IMR-90 (cell line): ENCODE data around the gene CIROP. TPM values are rescaled to one million over a fixed set of nuclear protein-coding genes. Genes with fewer than 3 reads are reported as not detected.

Experiments used
- ATAC-seq: fragments of 200-7000 bp; cut with Tn5 transposase; 2 replicates; pipeline ENCODE4 v1.9.1; 2020; ENCODE audit warnings: low read depth, mild to moderate bottlenecking, moderate library complexity
- BruUV-seq: library from RNA; stranded (reverse); fragments of 400-500 nt; replicated peaks from 2 replicates; lab custom pipeline; 2021; lab: Mats Ljungman, UMichigan
- CTCF ChIA-PET: fragments of 300-600 bp; formaldehyde crosslinking; extraction: SDS; loops from one replicate; lab custom pipeline; 2021; ENCODE audit warnings: antibody characterized with exemption; lab: Yijun Ruan, JAX
- POLR2A ChIA-PET: fragments of 300-600 bp; sonication (Branson Sonifier 250); formaldehyde crosslinking; loops from one replicate; lab custom pipeline; 2022; ENCODE audit warnings: antibody characterized with exemption; ENCODE audit not compliant: unreplicated experiment; lab: Charles Lee
- DNase-seq: peaks from one replicate; pipeline ENCODE4 v3.0.0; 2013
- H2AFZ ChIP-seq: replicated peaks from 2 replicates; pipeline ENCODE3; 2013; ENCODE audit warnings: low read length, mild to moderate bottlenecking; ENCODE audit not compliant: poor library complexity
- H2AK5ac ChIP-seq: 2 replicates; pipeline ENCODE4 v1.6.1; 2013; ENCODE audit warnings: low read depth, low read length, inconsistent platforms
- H2AK9ac ChIP-seq: replicated peaks from 2 replicates; pipeline ENCODE3; 2013; ENCODE audit warnings: mild to moderate bottlenecking, low read depth, low read length, moderate library complexity; ENCODE audit not compliant: poor library complexity
- H2BK120ac ChIP-seq: 2 replicates; pipeline ENCODE4 v1.6.1; 2013; ENCODE audit warnings: low read depth, low read length, inconsistent platforms
- H2BK15ac ChIP-seq: 3 replicates; pipeline ENCODE4 v1.6.1; 2013; ENCODE audit warnings: low read depth, low read length, inconsistent platforms
- H2BK20ac ChIP-seq: 2 replicates; pipeline ENCODE4 v1.6.1; 2013; ENCODE audit warnings: low read depth, mild to moderate bottlenecking, inconsistent platforms, low read length, moderate library complexity
- H2BK5ac ChIP-seq: 2 replicates; pipeline ENCODE4 v1.6.1; 2013; ENCODE audit warnings: mild to moderate bottlenecking, low read depth, low read length, inconsistent platforms; ENCODE audit not compliant: poor library complexity, severe bottlenecking
- H3K14ac ChIP-seq: replicated peaks from 2 replicates; pipeline ENCODE4 v1.6.1; 2013; ENCODE audit warnings: low read depth, low read length, inconsistent platforms
- H3K18ac ChIP-seq: 2 replicates; pipeline ENCODE4 v1.6.1; 2013; ENCODE audit warnings: low read depth, low read length, control low read depth
- H3K23ac ChIP-seq: 2 replicates; pipeline ENCODE4 v1.6.1; 2013; ENCODE audit warnings: low read depth, low read length, inconsistent platforms
- H3K27ac ChIP-seq: 2 replicates; pipeline ENCODE4 v1.5.1; 2013; ENCODE audit warnings: mild to moderate bottlenecking, control low read depth, low read length; ENCODE audit not compliant: insufficient read depth
- H3K27me3 ChIP-seq: 2 replicates; pipeline ENCODE4 v1.6.1; 2013; ENCODE audit warnings: low read length; ENCODE audit not compliant: control insufficient read depth, insufficient read depth
- H3K36me3 ChIP-seq: 2 replicates; pipeline ENCODE4 v1.6.1; 2013; ENCODE audit warnings: low read length, mixed read lengths; ENCODE audit not compliant: control insufficient read depth, insufficient read depth
- H3K4ac ChIP-seq: 2 replicates; pipeline ENCODE4 v1.6.1; 2013; ENCODE audit warnings: low read depth, low read length, inconsistent platforms
- H3K4me1 ChIP-seq: 2 replicates; pipeline ENCODE4 v1.6.1; 2013; ENCODE audit warnings: low read length, mixed read lengths; ENCODE audit not compliant: control insufficient read depth, insufficient read depth
- H3K4me2 ChIP-seq: 2 replicates; pipeline ENCODE4 v1.6.1; 2013; ENCODE audit warnings: low read depth, mild to moderate bottlenecking, control low read depth, low read length, moderate library complexity
- H3K4me3 ChIP-seq: 2 replicates; pipeline ENCODE4 v1.5.1; 2013; ENCODE audit warnings: low read depth, mild to moderate bottlenecking, control low read depth, low read length, moderate library complexity; ENCODE audit not compliant: insufficient read depth
- H3K56ac ChIP-seq: 2 replicates; pipeline ENCODE4 v1.6.1; 2013; ENCODE audit warnings: low read length, inconsistent platforms; ENCODE audit not compliant: insufficient read depth; ENCODE audit errors: extremely low read depth
- H3K79me1 ChIP-seq, 2 experiments: 2 replicates each; pipeline ENCODE4 v1.6.1; 2013; ENCODE audit warnings: low read length in 2 of 2, inconsistent platforms in 1 of 2, low read depth in 1 of 2
- H3K9ac ChIP-seq: 2 replicates; pipeline ENCODE4 v1.6.1; 2013; ENCODE audit warnings: low read depth, low read length, control low read depth
- H3K9me1 ChIP-seq: 2 replicates; pipeline ENCODE4 v1.6.1; 2013; ENCODE audit warnings: low read length, inconsistent platforms; ENCODE audit not compliant: insufficient read depth
- H3K9me3 ChIP-seq: 2 replicates; pipeline ENCODE4 v1.6.1; 2013; ENCODE audit warnings: low read length; ENCODE audit not compliant: control insufficient read depth, insufficient read depth
- H4K20me1 ChIP-seq: 2 replicates; pipeline ENCODE4 v1.6.1; 2013; ENCODE audit warnings: low read length, inconsistent platforms; ENCODE audit not compliant: insufficient read depth
- H4K5ac ChIP-seq: 2 replicates; pipeline ENCODE4 v1.6.1; 2013; ENCODE audit warnings: mild to moderate bottlenecking, low read depth, low read length, control low read depth
- H4K8ac ChIP-seq, 2 experiments: 2 replicates each; pipeline ENCODE4 v1.6.1; 2013; ENCODE audit warnings: low read depth in 2 of 2, low read length in 2 of 2, control low read depth in 1 of 2, inconsistent platforms in 1 of 2
- H4K91ac ChIP-seq: 2 replicates; pipeline ENCODE4 v1.6.1; 2013; ENCODE audit warnings: low read depth, low read length, inconsistent platforms; ENCODE audit not compliant: insufficient read depth
- MAZ ChIP-seq: IDR thresholded peaks from 2 replicates; pipeline ENCODE4 v1.6.1; 2012; ENCODE audit warnings: low read depth, mild to moderate bottlenecking, low read length, improper control_type of control experiment, moderate library complexity, borderline replicate concordance
- RFX5 ChIP-seq: IDR thresholded peaks from 2 replicates; pipeline ENCODE4 v1.8.0; 2012; ENCODE audit warnings: low read depth, mild to moderate bottlenecking, low read length, moderate library complexity
- WGBS, 2 experiments: methylation state at CpG; one replicate each; pipeline versions ENCODE4 v1.1.5 to v1.1.7; 2013; ENCODE audit warnings: missing lambda C conversion rate in 2 of 2; ENCODE audit not compliant: insufficient read length in 1 of 2; ENCODE audit errors: extremely low coverage in 2 of 2; 5-methylcytosine and 5-hydroxymethylcytosine counted together
- dilution Hi-C: fragments of 300-500 bp; cut with HindIII; formaldehyde crosslinking; loops from one replicate; pipeline ENCODE4 v1.14.3; 2018; ENCODE audit warnings: low sequenced_read_pairs; ENCODE audit not compliant: unreplicated experiment
- in situ Hi-C: fragments of 300-500 bp; cut with MboI; formaldehyde crosslinking; loops from 3 replicates; pipeline ENCODE4 v1.14.3; 2019; ENCODE audit warnings: low sequenced_read_pairs, inconsistent platforms, mixed read lengths
- intact Hi-C: fragments of 100-400 bp; cut with micrococcal nuclease; formaldehyde crosslinking; loops from 2 replicates; pipeline ENCODE4 v1.10.0; 2022
- polyA plus RNA-seq, 3 experiments: library from polyadenylated mRNA; depleted of rRNA; stranded (reverse); fragments of >200 nt; gene quantifications; 2 replicates each; pipeline ENCODE4 v1.2.3, GENCODE V29; 2012; ENCODE audit warnings: low replicate concordance in 1 of 3
- total RNA-seq: library from RNA; depleted of rRNA; stranded (reverse); fragments of >200 nt; gene quantifications from 2 replicates; pipeline ENCODE4 v1.2.3, GENCODE V29; 2012
- TF ChIP-seq, protein P1 (sequence below): fragments of 150-350 bp; IDR thresholded peaks from 2 replicates; pipeline ENCODE4 v1.6.1; 2017; ENCODE audit warnings: mild to moderate bottlenecking, antibody characterized with exemption, low read length, low read depth
- TF ChIP-seq, protein P2 (sequence below): fragments of 150-350 bp; IDR thresholded peaks from 2 replicates; pipeline ENCODE4 v1.6.1; 2016; ENCODE audit warnings: low read depth, mild to moderate bottlenecking, low read length, moderate library complexity, borderline replicate concordance

The CIROP gene
- total and polyA plus RNA-seq, 2 of the 4 experiments (the other 2 are of a cell fraction): 0.31 to 0.36 TPM

DNA sequence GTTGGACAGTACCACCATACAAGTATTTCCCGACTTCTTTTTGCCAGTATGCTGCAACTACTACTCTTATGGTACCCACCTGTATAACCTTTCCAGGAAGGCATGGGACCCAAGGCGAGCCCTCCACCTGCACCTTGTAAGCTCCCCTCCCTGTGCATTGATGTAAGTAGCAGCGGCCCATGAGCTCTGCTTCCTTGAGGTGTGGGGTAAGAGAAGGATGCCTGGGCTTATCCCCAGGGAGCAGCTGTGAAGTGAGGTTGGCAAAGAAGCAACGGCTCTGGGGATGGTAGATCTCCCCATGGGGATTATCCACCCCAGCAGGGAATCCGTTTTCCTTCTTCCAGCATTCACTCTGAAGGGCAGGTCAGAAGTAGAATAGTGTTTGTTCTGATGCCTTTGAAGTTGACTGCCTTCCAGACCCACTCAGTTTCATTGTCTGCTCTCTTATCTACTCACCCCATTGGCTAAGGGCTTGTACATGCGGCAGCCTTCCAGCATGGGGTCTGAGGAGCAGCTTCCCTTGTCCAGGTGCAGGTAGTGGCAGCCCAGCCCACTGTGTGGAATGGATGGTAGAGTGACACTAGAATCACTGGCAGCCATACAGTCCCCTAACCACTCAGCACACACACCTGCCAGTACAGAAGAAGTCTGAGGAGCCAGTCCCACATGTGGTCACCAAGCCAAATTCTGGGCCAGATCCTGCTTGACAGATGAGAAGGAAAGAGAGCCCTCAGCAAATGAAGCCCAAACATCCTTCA lies 3.4 kb downstream of the CIROP start:
- Histone ChIP-seq H4K91ac (no peak overlapping the region), H3K9ac (no peak overlapping the region), H2BK15ac (no peak overlapping the region), H2BK120ac (no peak overlapping the region), H2BK20ac (no peak overlapping the region), H3K79me1 (peaks cover 15 to 48% of the 10 kb centered on the region in 2 experiments; a peak in 3 of 4 replicates), H3K27me3 (no peaks in the 10 kb centered on the region), H2AK5ac (no peak overlapping the region), H3K4ac (no peak overlapping the region), H4K8ac (no peak overlapping the region), H3K9me3 (no peaks in the 10 kb centered on the region), H3K56ac (no peak overlapping the region), H3K36me3 (peaks cover 12% of the 10 kb centered on the region), H3K4me3 (no peak overlapping the region), H3K27ac (no peak overlapping the region), H4K5ac (no peak overlapping the region), H3K23ac (no peak overlapping the region), H4K20me1 (peaks cover 32% of the 10 kb centered on the region; the same call in 1 of the 2 replicates), H2AK9ac (no peak overlapping the region), H3K4me1 (peaks cover 9% of the 10 kb centered on the region), H2AFZ (peak overlapping the region; percentile 26), H3K4me2 (no peak overlapping the region), H2BK5ac (no peak overlapping the region), H3K18ac (no peak overlapping the region), H3K9me1 (peaks cover 11% of the 10 kb centered on the region), H3K14ac (no peak overlapping the region)
- intact Hi-C loops (no loop called here), dilution Hi-C loops (no loop called here), in situ Hi-C loops (loop anchor here (5.0 kb wide), 1 partner anchor 34 kb away; no protein-coding TSS in a partner anchor)
- no TSS peak for BruUV-seq
- no peak for DNase-seq
- TF ChIP-seq, protein P1, sequence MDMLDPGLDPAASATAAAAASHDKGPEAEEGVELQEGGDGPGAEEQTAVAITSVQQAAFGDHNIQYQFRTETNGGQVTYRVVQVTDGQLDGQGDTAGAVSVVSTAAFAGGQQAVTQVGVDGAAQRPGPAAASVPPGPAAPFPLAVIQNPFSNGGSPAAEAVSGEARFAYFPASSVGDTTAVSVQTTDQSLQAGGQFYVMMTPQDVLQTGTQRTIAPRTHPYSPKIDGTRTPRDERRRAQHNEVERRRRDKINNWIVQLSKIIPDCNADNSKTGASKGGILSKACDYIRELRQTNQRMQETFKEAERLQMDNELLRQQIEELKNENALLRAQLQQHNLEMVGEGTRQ: no peak
- TF ChIP-seq, protein P2, sequence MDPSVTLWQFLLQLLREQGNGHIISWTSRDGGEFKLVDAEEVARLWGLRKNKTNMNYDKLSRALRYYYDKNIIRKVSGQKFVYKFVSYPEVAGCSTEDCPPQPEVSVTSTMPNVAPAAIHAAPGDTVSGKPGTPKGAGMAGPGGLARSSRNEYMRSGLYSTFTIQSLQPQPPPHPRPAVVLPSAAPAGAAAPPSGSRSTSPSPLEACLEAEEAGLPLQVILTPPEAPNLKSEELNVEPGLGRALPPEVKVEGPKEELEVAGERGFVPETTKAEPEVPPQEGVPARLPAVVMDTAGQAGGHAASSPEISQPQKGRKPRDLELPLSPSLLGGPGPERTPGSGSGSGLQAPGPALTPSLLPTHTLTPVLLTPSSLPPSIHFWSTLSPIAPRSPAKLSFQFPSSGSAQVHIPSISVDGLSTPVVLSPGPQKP: no peak
- TF ChIP-seq MAZ: no peak
- no peak for TF ChIP-seq RFX5
- CTCF ChIA-PET: interaction anchor here (0.9 kb wide), 1 partner anchor 24 kb away, joined by 3 read pairs; no protein-coding TSS in a partner anchor
- no peak for ATAC-seq
- WGBS, 2 experiments: no CpG with 5 or more reads among the region's 6 CpGs
- POLR2A ChIA-PET: no interaction called here
